Thymus (tissue), 11 donors: ENCODE results near the gene HYPK. TPM values are rescaled to one million over a fixed set of nuclear protein-coding genes. Genes with fewer than 3 reads are reported as not detected.
A peak's percentile ranks its signal among the peaks of the same experiment; 100 is the strongest.
"Not testable (repeated sequence)": the region's sequence is repeated elsewhere in the genome, so short reads cannot be mapped to it uniquely, and the experiment has no call there.

Experiments
- DNase-seq, 9 donors: peaks; one replicate each; pipeline ENCODE4 v3.0.0-alpha.2; 2013; ENCODE audit warnings: low spot score in 9 of 9, low read depth in 6 of 9, missing footprints in 1 of 9
- H3K27ac ChIP-seq, 2 donors: one replicate each; pipeline ENCODE4 v1.5.1; 2013; ENCODE audit warnings: control low read depth in 1 of 2, low read depth in 1 of 2, low read length in 1 of 2, mild to moderate bottlenecking in 1 of 2, moderate library complexity in 1 of 2
- H3K27me3 ChIP-seq, 2 donors: one replicate each; pipeline ENCODE4 v1.5.1; 2013; ENCODE audit warnings: low read length in 1 of 2; ENCODE audit not compliant: control insufficient read depth in 2 of 2, insufficient read depth in 1 of 2
- H3K36me3 ChIP-seq, 2 donors: one replicate each; pipeline ENCODE4 v1.5.1; 2013; ENCODE audit warnings: low read length in 1 of 2, mild to moderate bottlenecking in 1 of 2, moderate library complexity in 1 of 2; ENCODE audit not compliant: control insufficient read depth in 2 of 2, insufficient read depth in 2 of 2
- H3K4me1 ChIP-seq, 2 donors: one replicate each; pipeline ENCODE4 v1.5.1; 2013; ENCODE audit warnings: low read length in 2 of 2; ENCODE audit not compliant: control insufficient read depth in 2 of 2, insufficient read depth in 2 of 2
- H3K4me3 ChIP-seq, 2 donors: one replicate each; pipeline ENCODE4 v1.5.1; 2013; ENCODE audit warnings: low read length in 2 of 2, control low read depth in 1 of 2, mild to moderate bottlenecking in 1 of 2
- H3K9me3 ChIP-seq, 2 donors: one replicate each; pipeline ENCODE4 v1.5.1; 2013; ENCODE audit warnings: low read length in 1 of 2, mild to moderate bottlenecking in 1 of 2; ENCODE audit not compliant: control insufficient read depth in 2 of 2, insufficient read depth in 1 of 2
- WGBS: extraction: QIAGEN DNeasy Blood & Tissue Kit; methylation state at CpG from one replicate; pipeline ENCODE4 v1.1.7; 2013; 5-methylcytosine and 5-hydroxymethylcytosine counted together
- polyA plus RNA-seq: library from polyadenylated mRNA; stranded (reverse); fragments of 200-250 nt; gene quantifications from one replicate; pipeline ENCODE4 v1.2.3, GENCODE V29; 2013
- total RNA-seq: library from RNA; stranded (reverse); fragments of 120-200 nt; gene quantifications from one replicate; pipeline ENCODE4 v1.2.4, GENCODE V29; 2013
- donor health status: healthy.

The HYPK gene
- total and polyA plus RNA-seq, 2 donors, result 5.5 to 13.8 TPM

GRCh38 chr15:43802676-43803075 lies 2.3 kb downstream of the HYPK start:
- H3K27me3 ChIP-seq, H3K27ac ChIP-seq, DNase-seq, H3K4me3 ChIP-seq, H3K9me3 ChIP-seq: not testable (repeated sequence)
- peaks cover 22% of the 10 kb centered on the region in 2 donors for H3K4me1 ChIP-seq
- H3K36me3 ChIP-seq, result peaks cover 36 to 64% of the 10 kb centered on the region in 2 donors
- WGBS, result 98% methylated on average over 7 of the region's 7 CpGs

GRCh38 chr15:43808435-43808950 lies 8.1 kb downstream of the HYPK start:
- no peaks in the 10 kb centered on the region for H3K9me3 ChIP-seq
- H3K4me3 ChIP-seq, result no peak overlapping the region
- peaks cover 58 to 92% of the 10 kb centered on the region in 2 donors for H3K36me3 ChIP-seq
- 99% methylated on average over 5 of the region's 5 CpGs for WGBS
- no peaks in the 10 kb centered on the region for H3K27me3 ChIP-seq
- no peak overlapping the region for H3K27ac ChIP-seq
- no peak for DNase-seq
- no peaks in the 10 kb centered on the region for H3K4me1 ChIP-seq

- no peak overlapping the region for H3K27ac ChIP-seq
- 96% methylated on average over 6 of the region's 6 CpGs for WGBS
- H3K27me3 ChIP-seq, result no peaks in the 10 kb centered on the region
- no peaks in the 10 kb centered on the region for H3K4me1 ChIP-seq
- no peaks in the 10 kb centered on the region for H3K9me3 ChIP-seq
- no peak overlapping the region for H3K4me3 ChIP-seq
- peaks cover 61 to 94% of the 10 kb centered on the region in 2 donors for H3K36me3 ChIP-seq
- DNase-seq, result no peak
These were observed 8.7 kb downstream of the HYPK start for GRCh38 chr15:43808960-43809678.

- not testable (repeated sequence) for H3K4me1 ChIP-seq, H3K9me3 ChIP-seq, H3K27me3 ChIP-seq, H3K27ac ChIP-seq, H3K4me3 ChIP-seq, DNase-seq
- WGBS, result 97% methylated on average over 5 of the region's 5 CpGs
- peaks cover 48 to 69% of the 10 kb centered on the region in 2 donors for H3K36me3 ChIP-seq
These were observed 14.7 kb downstream of the HYPK start for GRCh38 chr15:43815064-43815463.

- Histone ChIP-seq H3K4me1 (peaks cover 15 to 20% of the 10 kb centered on the region in 2 donors), H3K27ac (no peak overlapping the region), H3K9me3 (peaks cover 0 to 8% of the 10 kb centered on the region in 2 donors), H3K36me3 (peaks cover 8 to 13% of the 10 kb centered on the region in 2 donors), H3K4me3 (no peak overlapping the region), H3K27me3 (no peaks in the 10 kb centered on the region)
- DNase-seq, result no peak
- WGBS, result 96% methylated on average over 3 of the region's 3 CpGs
These were observed 21.1 kb downstream of the HYPK start for GRCh38 chr15:43821505-43821904.

GRCh38 chr15:43824302-43825246 lies 24.2 kb downstream of the HYPK start, which contains the start of gene MFAP1:
MFAP1 (minus strand) TSS chr15:43824690; CDS start chr15:43824569, 121 bp downstream.
- no peaks in the 10 kb centered on the region for H3K27me3 ChIP-seq
- peaks cover 0 to 8% of the 10 kb centered on the region in 2 donors for H3K9me3 ChIP-seq
- H3K4me3 ChIP-seq, result peak within 1 kb of the TSS; percentile 63 to 70
- WGBS, result 9% methylated on average over 46 of the region's 46 CpGs
- peaks cover under 1 to 7% of the 10 kb centered on the region in 2 donors for H3K36me3 ChIP-seq
- peak within 1 kb of the TSS; percentile 80 to 89 for H3K27ac ChIP-seq
- H3K4me1 ChIP-seq, result peaks cover 21 to 31% of the 10 kb centered on the region in 2 donors
- DNase-seq, result peak; percentile 89 to 97 (median 95)

GRCh38 chr15:43825305-43825704 lies 24.9 kb downstream of the HYPK start:
- WGBS, result 97% methylated on average over 11 of the region's 11 CpGs
- not testable (repeated sequence) for DNase-seq, H3K9me3 ChIP-seq, H3K27ac ChIP-seq, H3K36me3 ChIP-seq, H3K4me3 ChIP-seq, H3K27me3 ChIP-seq
- peaks cover 21 to 31% of the 10 kb centered on the region in 2 donors for H3K4me1 ChIP-seq

- Histone ChIP-seq H3K27ac (peak overlapping the region; percentile 0 to 81), H3K9me3 (peaks cover 0 to 8% of the 10 kb centered on the region in 2 donors)
These were observed 25.7 kb downstream of the HYPK start for GRCh38 chr15:43826029-43826507.

More at GRCh38 chr15:43826029-43826507, 25.7 kb downstream of the HYPK start:
- H3K27me3 ChIP-seq, result no peaks in the 10 kb centered on the region
- H3K36me3 ChIP-seq, result peaks cover 0 to 6% of the 10 kb centered on the region in 2 donors
- WGBS, result 95% methylated on average over 11 of the region's 11 CpGs
- peaks cover 21 to 31% of the 10 kb centered on the region in 2 donors for H3K4me1 ChIP-seq
- DNase-seq, result no peak
- H3K4me3 ChIP-seq, result peak overlapping the region in 1 of 2 donors; percentile 75
